K562 (cell line): Measurements from ENCODE around the gene SYCP2. TPM values are rescaled to one million over a fixed set of nuclear protein-coding genes. Genes with fewer than 3 reads are reported as not detected.

Experiments
- ATAC-seq: fragments of 200-7000 bp; cut with Tn5 transposase; 3 replicates; pipeline ENCODE4 v1.9.1; 2020; ENCODE audit warnings: moderate library complexity
- BruUV-seq: library from RNA; stranded (reverse); fragments of 400-500 nt; replicated peaks from 2 replicates; lab custom pipeline; 2021; lab: Mats Ljungman, UMichigan
- CTCF ChIA-PET: fragments of 300-600 bp; formaldehyde crosslinking; extraction: SDS; loops from one replicate; lab custom pipeline; 2021; ENCODE audit warnings: low intra/inter-chr PET ratio; lab: Yijun Ruan, JAX
- POLR2A ChIA-PET: fragments of 300-600, 350-650 bp; sonication (Branson Sonifier 250); formaldehyde crosslinking; extraction: SDS; loops from one replicate; lab custom pipeline; 2021; ENCODE audit warnings: antibody characterized with exemption, inconsistent platforms; lab: Yijun Ruan, JAX
- DNase-seq, 4 experiments: peaks; one replicate each; pipeline versions ENCODE4 v3.0.0 to v3.0.0-alpha.2; 2011 to 2018; ENCODE audit warnings: low spot score in 3 of 4, mixed read lengths in 3 of 4; ENCODE audit errors: extremely low read depth in 1 of 4
- FAIRE-seq: peaks from 2 replicates; lab custom pipeline; 2011; peaks lifted over from hg19 to GRCh38; lab: Jason Lieb, UNC
- H2AFZ ChIP-seq: 2 replicates; pipeline ENCODE4 v1.6.0; 2011; ENCODE audit warnings: low read depth, low read length, control low read depth, inconsistent platforms
- H3K27ac ChIP-seq: fragments of 200-600 bp; 3 replicates; pipeline ENCODE4 v1.8.0; 2011; ENCODE audit warnings: low read depth, mild to moderate bottlenecking, control low read depth, inconsistent platforms, low read length, moderate library complexity, mixed read lengths; ENCODE audit errors: extremely low read depth
- H3K27me3 ChIP-seq, 2 experiments: fragments of 300-600 bp in 1 of 2; 2 replicates in 1 of 2; 3 replicates in 1 of 2; pipeline versions ENCODE4 v1.6.0 to v1.8.0; 2011; ENCODE audit warnings: inconsistent platforms in 2 of 2, low read length in 2 of 2, mild to moderate bottlenecking in 1 of 2, mixed read lengths in 1 of 2, moderate library complexity in 1 of 2; ENCODE audit not compliant: control insufficient read depth in 2 of 2, insufficient read depth in 2 of 2
- H3K36me3 ChIP-seq: fragments of 300-600 bp; 3 replicates; pipeline ENCODE4 v1.8.0; 2011; ENCODE audit warnings: mild to moderate bottlenecking, low read length, inconsistent platforms; ENCODE audit not compliant: control insufficient read depth, insufficient read depth
- H3K4me1 ChIP-seq, 2 experiments: fragments of 200-600 bp in 1 of 2; replicated peaks in 1 of 2; 2 replicates in 1 of 2; 3 replicates in 1 of 2; pipeline versions ENCODE4 v1.5.1 to v1.8.0; 2011; ENCODE audit warnings: inconsistent platforms in 2 of 2, low read length in 2 of 2, mild to moderate bottlenecking in 1 of 2, mixed read lengths in 1 of 2, moderate library complexity in 1 of 2; ENCODE audit not compliant: control insufficient read depth in 2 of 2, insufficient read depth in 2 of 2
- H3K4me2 ChIP-seq: 2 replicates; pipeline ENCODE4 v1.6.1; 2011; ENCODE audit warnings: low read length, control low read depth, inconsistent platforms, mixed read lengths; ENCODE audit not compliant: insufficient read depth
- H3K4me3 ChIP-seq: fragments of 200-600 bp; sonication (generic), shearing (Covaris generic); 2 replicates; pipeline ENCODE4 v1.5.1; 2016; ENCODE audit warnings: control low read depth, inconsistent platforms
- H3K79me2 ChIP-seq: fragments of 200-600 bp; 3 replicates; pipeline ENCODE4 v1.8.0; 2011; ENCODE audit warnings: low read length, inconsistent platforms; ENCODE audit not compliant: control insufficient read depth, insufficient read depth
- H3K9ac ChIP-seq, 2 experiments: 2 replicates each; pipeline versions ENCODE4 v1.6.0 to v1.6.1; 2011; ENCODE audit warnings: low read depth in 2 of 2, low read length in 2 of 2, control low read depth in 1 of 2, inconsistent platforms in 1 of 2, mild to moderate bottlenecking in 1 of 2, mixed read lengths in 1 of 2; ENCODE audit not compliant: insufficient read depth in 1 of 2
- H3K9me1 ChIP-seq: one replicate; pipeline ENCODE4 v1.6.0; 2011; ENCODE audit warnings: inconsistent platforms, mild to moderate bottlenecking, low read length, moderate library complexity; ENCODE audit not compliant: control insufficient read depth, insufficient read depth
- H3K9me3 ChIP-seq: replicated peaks from 2 replicates; pipeline ENCODE4 v1.5.1; 2011; ENCODE audit warnings: low read depth, low read length, inconsistent platforms; ENCODE audit not compliant: control insufficient read depth, insufficient read depth
- H4K20me1 ChIP-seq: replicated peaks from 2 replicates; pipeline ENCODE4 v1.6.1; 2011; ENCODE audit warnings: low read length, inconsistent platforms, mixed read lengths; ENCODE audit not compliant: control insufficient read depth, insufficient read depth
- GABPA ChIP-seq: fragments of 200-800 bp; sonication (Bioruptor generic); conservative IDR thresholded peaks from 2 replicates; pipeline ENCODE4 v1.6.1; 2016; ENCODE audit warnings: low read depth, missing genetic modification characterization, missing compliant biosample characterization
- ILK ChIP-seq: fragments of 450-650 bp; IDR thresholded peaks from 2 replicates; pipeline ENCODE4 v1.6.1; 2016; ENCODE audit warnings: missing genetic modification characterization, low read depth, mild to moderate bottlenecking, missing compliant biosample characterization, moderate library complexity, borderline replicate concordance
- NCOA4 ChIP-seq: fragments of 450-650 bp; IDR thresholded peaks from 2 replicates; pipeline ENCODE4 v1.6.1; 2018; ENCODE audit warnings: mild to moderate bottlenecking; ENCODE audit not compliant: partially characterized antibody
- NR2F6 ChIP-seq: fragments of 450-650 bp; formaldehyde crosslinking; IDR thresholded peaks from 2 replicates; pipeline ENCODE4 v1.4.0; 2020; ENCODE audit warnings: mild to moderate bottlenecking
- PML ChIP-seq: IDR thresholded peaks from 2 replicates; pipeline ENCODE4 v1.6.1; 2012; ENCODE audit warnings: low read length, inconsistent platforms
- PTRF ChIP-seq: fragments of 450-650 bp; IDR thresholded peaks from 2 replicates; pipeline ENCODE4 v1.6.1; 2016; ENCODE audit warnings: mild to moderate bottlenecking, missing genetic modification characterization, missing compliant biosample characterization
- RAD51 ChIP-seq: fragments of 450-650 bp; IDR thresholded peaks from 2 replicates; pipeline ENCODE4 v1.7.1; 2016; ENCODE audit warnings: low read depth, mild to moderate bottlenecking, borderline replicate concordance
- ZNF253 ChIP-seq: fragments of 250-450 bp; sonication (Bioruptor Pico); conservative IDR thresholded peaks from 2 replicates; pipeline ENCODE4 v1.6.1; 2021; ENCODE audit warnings: mild to moderate bottlenecking
- WGBS: fragments of 100-300 bp; shearing (Covaris generic); methylation state at CpG from one replicate; pipeline ENCODE4 v1.1.6; 2016; ENCODE audit warnings: low coverage, mixed read lengths; ENCODE audit not compliant: insufficient coverage; ENCODE audit errors: missing lambda C conversion rate; 5-methylcytosine and 5-hydroxymethylcytosine counted together
- in situ Hi-C: fragments of 300-500 bp; cut with MboI; formaldehyde crosslinking; loops from 4 replicates; pipeline ENCODE4 v1.15.0; 2018; ENCODE audit warnings: inconsistent platforms, mixed read lengths
- intact Hi-C: fragments of 100-400 bp; cut with micrococcal nuclease; formaldehyde crosslinking; loops from 2 replicates; pipeline ENCODE4 v1.14.2; 2022
- polyA plus RNA-seq, 8 experiments: library from polyadenylated mRNA; depleted of rRNA in 4 of 8; stranded (reverse) in 5 of 8; unstranded in 3 of 8; fragments of >200 nt; fragmentation: Nextera tagmentation in 2 of 8; fragmentation: Illumina TruSeq in 1 of 8; extraction: Ambion mirVana in 2 of 8; extraction: Trizol in 1 of 8; gene quantifications; 2 replicates each; pipeline versions ENCODE4 v1.2.1 to v1.2.3, GENCODE V29; 2011 to 2014; ENCODE audit warnings: inconsistent platforms in 1 of 8, missing spikeins in 1 of 8
- total RNA-seq, 7 experiments: library from RNA; depleted of rRNA in 6 of 7; stranded (reverse); fragments of >200 nt in 6 of 7; fragmentation: Illumina TruSeq in 2 of 7; extraction: Trizol in 2 of 7; gene quantifications; 2 replicates each; pipeline versions ENCODE4 v1.2.1 to v1.2.3, GENCODE V29; 2011 to 2021; ENCODE audit warnings: low replicate concordance in 1 of 7
- TF ChIP-seq, protein P1 (sequence below), 2 experiments: IDR thresholded peaks in 1 of 2; conservative IDR thresholded peaks in 1 of 2; 2 replicates each; pipeline ENCODE4 v1.6.1; 2016; ENCODE audit warnings: low read depth in 2 of 2, mild to moderate bottlenecking in 1 of 2, missing compliant biosample characterization in 1 of 2, missing genetic modification characterization in 1 of 2, moderate library complexity in 1 of 2
- TF ChIP-seq, protein P2 (sequence below), 2 experiments: fragments of 450-650 bp; IDR thresholded peaks; 2 replicates each; pipeline ENCODE4 v1.6.1; 2016
- TF ChIP-seq, protein P3 (sequence below): sonication (generic); formaldehyde crosslinking; IDR thresholded peaks from 2 replicates; pipeline ENCODE4 v1.8.1; 2022; ENCODE audit warnings: missing genetic modification reagents
- TF ChIP-seq, protein P4 (sequence below): fragments of 450-650 bp; IDR thresholded peaks from 2 replicates; pipeline ENCODE4 v1.6.1; 2014; ENCODE audit warnings: low read depth, mild to moderate bottlenecking, moderate library complexity, borderline replicate concordance

Gene SYCP2
- total and polyA plus RNA-seq, 9 of the 15 experiments (the other 6 are each of a cell fraction or from before 2014, with no cell fraction given): 0.24 to 1.6 (median 0.67) TPM

DNA sequence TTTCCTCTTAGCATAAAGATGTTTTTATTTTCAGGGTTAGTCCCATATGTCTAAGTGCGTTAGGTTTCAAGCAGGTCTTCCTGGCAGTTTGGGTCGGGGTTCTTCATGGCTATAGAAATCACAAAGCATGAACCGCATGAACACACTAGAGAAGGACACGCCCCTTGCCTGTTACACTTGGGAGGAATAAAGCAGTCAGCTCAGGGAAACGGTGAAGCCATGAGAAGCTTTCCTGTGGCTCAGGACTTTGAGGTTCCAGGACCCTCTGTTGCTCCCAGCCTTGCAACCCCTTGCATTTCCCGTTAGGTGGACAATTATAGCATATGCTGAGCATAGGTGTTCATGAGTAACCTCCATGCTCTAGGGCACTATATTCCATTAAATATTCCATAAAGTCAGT is 96.7 kb downstream of the SYCP2 start (continued):
- TF ChIP-seq, protein P1, sequence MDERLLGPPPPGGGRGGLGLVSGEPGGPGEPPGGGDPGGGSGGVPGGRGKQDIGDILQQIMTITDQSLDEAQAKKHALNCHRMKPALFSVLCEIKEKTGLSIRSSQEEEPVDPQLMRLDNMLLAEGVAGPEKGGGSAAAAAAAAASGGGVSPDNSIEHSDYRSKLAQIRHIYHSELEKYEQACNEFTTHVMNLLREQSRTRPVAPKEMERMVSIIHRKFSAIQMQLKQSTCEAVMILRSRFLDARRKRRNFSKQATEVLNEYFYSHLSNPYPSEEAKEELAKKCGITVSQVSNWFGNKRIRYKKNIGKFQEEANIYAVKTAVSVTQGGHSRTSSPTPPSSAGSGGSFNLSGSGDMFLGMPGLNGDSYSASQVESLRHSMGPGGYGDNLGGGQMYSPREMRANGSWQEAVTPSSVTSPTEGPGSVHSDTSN (CRISPR knock-in tag; IDR thresholded peaks at IDR 0.05; ENCODE audit: low read depth): no peak
- TF ChIP-seq, protein P1 (tag; conservative IDR thresholded peaks at IDR 0.05; ENCODE audit: low read depth): no peak
- TF ChIP-seq PML: no peak

DNA sequence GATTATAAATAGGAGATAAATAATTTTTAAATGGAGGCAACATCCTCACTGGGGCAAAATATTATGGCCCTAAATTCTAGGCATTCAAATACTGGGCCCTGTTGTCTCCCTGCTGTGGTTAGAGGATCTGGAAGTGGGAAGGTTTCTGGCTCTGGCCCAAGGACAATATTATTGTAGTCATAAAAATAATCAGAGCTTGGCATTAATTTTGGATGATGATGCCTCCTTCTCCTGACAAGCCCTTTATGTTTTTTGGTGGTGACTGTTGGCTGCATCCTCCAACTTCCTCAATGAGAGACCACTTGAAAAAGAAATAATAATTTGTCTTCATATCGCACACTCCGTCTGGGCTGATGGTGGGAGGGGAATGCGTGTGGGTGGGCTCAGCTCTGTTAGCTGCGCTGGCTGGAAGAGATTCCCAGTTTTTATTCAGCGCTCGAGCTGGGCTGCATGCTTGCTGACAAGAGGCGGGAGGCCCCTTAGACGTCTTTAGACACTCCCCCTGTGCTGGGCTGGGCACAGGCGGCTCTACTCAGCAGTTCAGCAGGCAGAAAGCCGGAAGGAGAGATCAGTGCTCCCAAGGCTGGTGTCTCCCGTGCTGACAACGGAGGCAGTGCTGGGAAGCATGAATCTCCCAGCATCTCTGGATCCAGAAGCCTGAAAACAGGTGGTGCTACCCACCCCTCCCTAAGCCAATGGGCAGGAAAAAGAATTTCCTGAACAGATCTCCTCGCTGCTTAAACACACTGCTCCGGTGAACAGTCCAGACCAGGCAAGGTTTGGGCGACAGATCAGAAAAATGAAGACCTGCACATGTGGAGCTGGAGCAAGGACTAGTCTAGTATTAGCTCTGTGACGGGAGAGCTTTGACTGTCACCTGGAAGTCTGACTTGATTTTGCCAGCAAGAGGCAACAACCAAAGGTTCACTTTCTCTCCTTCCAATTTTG is 97.7 kb downstream of the SYCP2 start:
- peaks cover 0 to 17% of the 10 kb centered on the region in 2 experiments; a peak in 3 of 5 replicates for H3K27me3 ChIP-seq
- POLR2A ChIA-PET: no interaction called here
- no peak overlapping the region for H3K4me3 ChIP-seq
- no peaks in the 10 kb centered on the region for H3K9me1 ChIP-seq
- no peak overlapping the region for H2AFZ ChIP-seq
- ATAC-seq: no peak
- no peak overlapping the region for H3K9ac ChIP-seq
- H4K20me1 ChIP-seq: no peaks in the 10 kb centered on the region
- H3K4me1 ChIP-seq: no peaks in the 10 kb centered on the region
- intact Hi-C loops: no loop called here
- H3K36me3 ChIP-seq: no peaks in the 10 kb centered on the region
- no peaks in the 10 kb centered on the region for H3K9me3 ChIP-seq
- no TSS peak for BruUV-seq
- no peak overlapping the region for H3K27ac ChIP-seq
- DNase-seq: no peak
- in situ Hi-C loops: no loop called here
- CTCF ChIA-PET: no interaction called here
- no peaks in the 10 kb centered on the region for H3K79me2 ChIP-seq
- FAIRE-seq: no peak
- under 1% methylated on average over 15 of the region's 16 CpGs for WGBS
- H3K4me2 ChIP-seq: no peak overlapping the region
- TF ChIP-seq NCOA4: no peak
- no peak for TF ChIP-seq GABPA
- no peak for TF ChIP-seq ILK
- TF ChIP-seq, protein P2, sequence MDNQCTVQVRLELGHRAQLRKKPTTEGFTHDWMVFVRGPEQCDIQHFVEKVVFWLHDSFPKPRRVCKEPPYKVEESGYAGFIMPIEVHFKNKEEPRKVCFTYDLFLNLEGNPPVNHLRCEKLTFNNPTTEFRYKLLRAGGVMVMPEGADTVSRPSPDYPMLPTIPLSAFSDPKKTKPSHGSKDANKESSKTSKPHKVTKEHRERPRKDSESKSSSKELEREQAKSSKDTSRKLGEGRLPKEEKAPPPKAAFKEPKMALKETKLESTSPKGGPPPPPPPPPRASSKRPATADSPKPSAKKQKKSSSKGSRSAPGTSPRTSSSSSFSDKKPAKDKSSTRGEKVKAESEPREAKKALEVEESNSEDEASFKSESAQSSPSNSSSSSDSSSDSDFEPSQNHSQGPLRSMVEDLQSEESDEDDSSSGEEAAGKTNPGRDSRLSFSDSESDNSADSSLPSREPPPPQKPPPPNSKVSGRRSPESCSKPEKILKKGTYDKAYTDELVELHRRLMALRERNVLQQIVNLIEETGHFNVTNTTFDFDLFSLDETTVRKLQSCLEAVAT (IDR thresholded peaks at IDR 0.05): no peak
- no peak for TF ChIP-seq NR2F6 (CRISPR knock-in tag)
- TF ChIP-seq ZNF253 (CRISPR knock-in tag): no peak
- TF ChIP-seq, protein P3, sequence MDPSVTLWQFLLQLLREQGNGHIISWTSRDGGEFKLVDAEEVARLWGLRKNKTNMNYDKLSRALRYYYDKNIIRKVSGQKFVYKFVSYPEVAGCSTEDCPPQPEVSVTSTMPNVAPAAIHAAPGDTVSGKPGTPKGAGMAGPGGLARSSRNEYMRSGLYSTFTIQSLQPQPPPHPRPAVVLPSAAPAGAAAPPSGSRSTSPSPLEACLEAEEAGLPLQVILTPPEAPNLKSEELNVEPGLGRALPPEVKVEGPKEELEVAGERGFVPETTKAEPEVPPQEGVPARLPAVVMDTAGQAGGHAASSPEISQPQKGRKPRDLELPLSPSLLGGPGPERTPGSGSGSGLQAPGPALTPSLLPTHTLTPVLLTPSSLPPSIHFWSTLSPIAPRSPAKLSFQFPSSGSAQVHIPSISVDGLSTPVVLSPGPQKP (CRISPR knock-in tag): no peak
- TF ChIP-seq, protein P4, sequence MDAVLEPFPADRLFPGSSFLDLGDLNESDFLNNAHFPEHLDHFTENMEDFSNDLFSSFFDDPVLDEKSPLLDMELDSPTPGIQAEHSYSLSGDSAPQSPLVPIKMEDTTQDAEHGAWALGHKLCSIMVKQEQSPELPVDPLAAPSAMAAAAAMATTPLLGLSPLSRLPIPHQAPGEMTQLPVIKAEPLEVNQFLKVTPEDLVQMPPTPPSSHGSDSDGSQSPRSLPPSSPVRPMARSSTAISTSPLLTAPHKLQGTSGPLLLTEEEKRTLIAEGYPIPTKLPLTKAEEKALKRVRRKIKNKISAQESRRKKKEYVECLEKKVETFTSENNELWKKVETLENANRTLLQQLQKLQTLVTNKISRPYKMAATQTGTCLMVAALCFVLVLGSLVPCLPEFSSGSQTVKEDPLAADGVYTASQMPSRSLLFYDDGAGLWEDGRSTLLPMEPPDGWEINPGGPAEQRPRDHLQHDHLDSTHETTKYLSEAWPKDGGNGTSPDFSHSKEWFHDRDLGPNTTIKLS: no peak
- no peak for TF ChIP-seq PTRF
- no peak for TF ChIP-seq RAD51
